ENCODE results near the gene HSPB9.
"Not testable (repeated sequence)": the region's sequence is repeated elsewhere in the genome, so short reads cannot be mapped to it uniquely, and the experiment has no call there.

DNA sequence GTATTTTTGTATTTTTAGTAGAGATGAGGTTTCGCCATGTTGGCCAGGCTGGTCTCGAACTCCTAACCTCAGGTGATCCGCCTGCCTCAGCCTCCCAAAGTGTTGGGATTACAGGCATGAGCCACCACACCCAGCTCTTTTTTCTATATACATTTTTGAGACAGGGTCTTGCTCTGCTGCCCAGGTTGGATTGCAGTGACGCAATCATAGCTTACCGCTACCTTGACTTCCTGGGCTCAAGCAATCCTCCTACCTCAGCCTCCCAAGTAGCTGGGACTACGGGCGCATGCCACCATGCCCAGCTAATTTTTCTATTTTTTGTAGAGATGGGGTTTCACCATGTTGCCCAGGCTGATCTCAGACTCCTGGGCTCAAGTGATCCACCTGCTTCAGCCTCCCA, 18.1 kb downstream of the HSPB9 start:
- TF ChIP-seq, protein P1, sequence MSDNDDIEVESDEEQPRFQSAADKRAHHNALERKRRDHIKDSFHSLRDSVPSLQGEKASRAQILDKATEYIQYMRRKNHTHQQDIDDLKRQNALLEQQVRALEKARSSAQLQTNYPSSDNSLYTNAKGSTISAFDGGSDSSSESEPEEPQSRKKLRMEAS (IDR thresholded peaks at IDR 0.05): not testable (repeated sequence)
- not testable (repeated sequence) for TF ChIP-seq EP300 (IDR thresholded peaks at IDR 0.05; ENCODE audit: borderline replicate concordance); RAD21 (IDR thresholded peaks at IDR 0.05; ENCODE audit: low read depth); FOXM1 (IDR thresholded peaks at IDR 0.05; ENCODE audit: borderline replicate concordance, low read depth); EGR1 (IDR thresholded peaks at IDR 0.05)
- TF ChIP-seq, protein P2, sequence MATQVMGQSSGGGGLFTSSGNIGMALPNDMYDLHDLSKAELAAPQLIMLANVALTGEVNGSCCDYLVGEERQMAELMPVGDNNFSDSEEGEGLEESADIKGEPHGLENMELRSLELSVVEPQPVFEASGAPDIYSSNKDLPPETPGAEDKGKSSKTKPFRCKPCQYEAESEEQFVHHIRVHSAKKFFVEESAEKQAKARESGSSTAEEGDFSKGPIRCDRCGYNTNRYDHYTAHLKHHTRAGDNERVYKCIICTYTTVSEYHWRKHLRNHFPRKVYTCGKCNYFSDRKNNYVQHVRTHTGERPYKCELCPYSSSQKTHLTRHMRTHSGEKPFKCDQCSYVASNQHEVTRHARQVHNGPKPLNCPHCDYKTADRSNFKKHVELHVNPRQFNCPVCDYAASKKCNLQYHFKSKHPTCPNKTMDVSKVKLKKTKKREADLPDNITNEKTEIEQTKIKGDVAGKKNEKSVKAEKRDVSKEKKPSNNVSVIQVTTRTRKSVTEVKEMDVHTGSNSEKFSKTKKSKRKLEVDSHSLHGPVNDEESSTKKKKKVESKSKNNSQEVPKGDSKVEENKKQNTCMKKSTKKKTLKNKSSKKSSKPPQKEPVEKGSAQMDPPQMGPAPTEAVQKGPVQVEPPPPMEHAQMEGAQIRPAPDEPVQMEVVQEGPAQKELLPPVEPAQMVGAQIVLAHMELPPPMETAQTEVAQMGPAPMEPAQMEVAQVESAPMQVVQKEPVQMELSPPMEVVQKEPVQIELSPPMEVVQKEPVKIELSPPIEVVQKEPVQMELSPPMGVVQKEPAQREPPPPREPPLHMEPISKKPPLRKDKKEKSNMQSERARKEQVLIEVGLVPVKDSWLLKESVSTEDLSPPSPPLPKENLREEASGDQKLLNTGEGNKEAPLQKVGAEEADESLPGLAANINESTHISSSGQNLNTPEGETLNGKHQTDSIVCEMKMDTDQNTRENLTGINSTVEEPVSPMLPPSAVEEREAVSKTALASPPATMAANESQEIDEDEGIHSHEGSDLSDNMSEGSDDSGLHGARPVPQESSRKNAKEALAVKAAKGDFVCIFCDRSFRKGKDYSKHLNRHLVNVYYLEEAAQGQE (IDR thresholded peaks at IDR 0.05; ENCODE audit: low read depth): not testable (repeated sequence)

Data from Ishikawa (cell line).